ENCODE data around the gene CAMKV.

Gene CAMKV

GRCh38 chr3:49876567-49876966 lies 6.9 kb upstream of the CAMKV start:
- Histone ChIP-seq H3K56ac (ENCODE audit: low read length) (no peak overlapping the region), H3K4ac (ENCODE audit: low read depth, low read length) (no peak overlapping the region), H3K36me3 (ENCODE audit: control insufficient read depth, insufficient read depth, low read length) (no peaks in the 10 kb centered on the region), H3K18ac (ENCODE audit: low read length) (no peak overlapping the region), H3K4me2 (ENCODE audit: low read length) (no peak overlapping the region), H3K9ac (ENCODE audit: low read length) (no peak overlapping the region), H4K8ac (ENCODE audit: low read depth, low read length) (no peak overlapping the region), H2BK120ac (ENCODE audit: low read depth, low read length) (no peak overlapping the region), H3K79me1 (ENCODE audit: low read length) (no peaks in the 10 kb centered on the region), H2BK15ac (replicated peaks; ENCODE audit: low read depth) (no peak overlapping the region), H2AK5ac (ENCODE audit: low read length) (no peak overlapping the region), H2BK5ac (ENCODE audit: low read length) (no peak overlapping the region), H3K27ac (ENCODE audit: low read depth, low read length) (no peak overlapping the region), H4K5ac (ENCODE audit: low read length) (no peak overlapping the region), H3K79me2 (ENCODE audit: control insufficient read depth, insufficient read depth, low read length) (no peaks in the 10 kb centered on the region), H3K4me3 (ENCODE audit: low read length) (no peak overlapping the region), H3K23ac (ENCODE audit: low read length) (no peak overlapping the region), H3K27me3 (ENCODE audit: insufficient read depth, low read length, poor library complexity) (no peaks in the 10 kb centered on the region), H3K4me1 (ENCODE audit: control insufficient read depth, low read depth, low read length) (peaks cover 4% of the 10 kb centered on the region)
- WGBS (ENCODE audit: extremely low coverage, insufficient coverage, low lambda C conversion rate) = no CpG with 5 or more reads among the region's 5 CpGs
- no peak for DNase-seq

GRCh38 chr3:49873623-49874022 lies 3.9 kb upstream of the CAMKV start:
- H3K79me1 ChIP-seq (ENCODE audit: low read length) = no peaks in the 10 kb centered on the region
- no peak overlapping the region for H3K27ac ChIP-seq (ENCODE audit: low read depth, low read length)
- H3K4me3 ChIP-seq (ENCODE audit: low read length) = no peak overlapping the region
- no peak overlapping the region for H3K9ac ChIP-seq (ENCODE audit: low read length)
- no peak overlapping the region for H4K8ac ChIP-seq (ENCODE audit: low read depth, low read length)
- WGBS (ENCODE audit: extremely low coverage, insufficient coverage, low lambda C conversion rate) = no CpG with 5 or more reads among the region's 8 CpGs
- no peak overlapping the region for H2BK15ac ChIP-seq (replicated peaks; ENCODE audit: low read depth)
- H3K4ac ChIP-seq (ENCODE audit: low read depth, low read length) = no peak overlapping the region
- no peak overlapping the region for H2AK5ac ChIP-seq (ENCODE audit: low read length)
- no peak for DNase-seq
- no peak overlapping the region for H3K4me2 ChIP-seq (ENCODE audit: low read length)
- no peak overlapping the region for H2BK5ac ChIP-seq (ENCODE audit: low read length)
- no peak overlapping the region for H3K23ac ChIP-seq (ENCODE audit: low read length)
- H2BK120ac ChIP-seq (ENCODE audit: low read depth, low read length) = no peak overlapping the region
- no peak overlapping the region for H3K18ac ChIP-seq (ENCODE audit: low read length)
- H3K36me3 ChIP-seq (ENCODE audit: control insufficient read depth, insufficient read depth, low read length) = no peaks in the 10 kb centered on the region
- H3K56ac ChIP-seq (ENCODE audit: low read length) = no peak overlapping the region
- H3K79me2 ChIP-seq (ENCODE audit: control insufficient read depth, insufficient read depth, low read length) = no peaks in the 10 kb centered on the region
- no peak overlapping the region for H4K5ac ChIP-seq (ENCODE audit: low read length)
- H3K4me1 ChIP-seq (ENCODE audit: control insufficient read depth, low read depth, low read length) = peaks cover 4% of the 10 kb centered on the region
- H3K27me3 ChIP-seq (ENCODE audit: insufficient read depth, low read length, poor library complexity) = no peaks in the 10 kb centered on the region

- H3K27me3 ChIP-seq (ENCODE audit: insufficient read depth, low read length, poor library complexity) = no peaks in the 10 kb centered on the region
- H3K4ac ChIP-seq (ENCODE audit: low read depth, low read length) = no peak overlapping the region
- H3K18ac ChIP-seq (ENCODE audit: low read length) = no peak overlapping the region
- DNase-seq = peak; percentile 29
- no peak overlapping the region for H3K4me2 ChIP-seq (ENCODE audit: low read length)
- H2BK15ac ChIP-seq (replicated peaks; ENCODE audit: low read depth) = no peak overlapping the region
- H3K79me2 ChIP-seq (ENCODE audit: control insufficient read depth, insufficient read depth, low read length) = no peaks in the 10 kb centered on the region
- H3K27ac ChIP-seq (ENCODE audit: low read depth, low read length) = no peak overlapping the region
- no peak overlapping the region for H2AK5ac ChIP-seq (ENCODE audit: low read length)
- no peak overlapping the region for H2BK120ac ChIP-seq (ENCODE audit: low read depth, low read length)
- no peak overlapping the region for H4K5ac ChIP-seq (ENCODE audit: low read length)
- no peak overlapping the region for H3K56ac ChIP-seq (ENCODE audit: low read length)
- H4K8ac ChIP-seq (ENCODE audit: low read depth, low read length) = no peak overlapping the region
- H3K4me1 ChIP-seq (ENCODE audit: control insufficient read depth, low read depth, low read length) = peaks cover 4% of the 10 kb centered on the region
- WGBS (ENCODE audit: extremely low coverage, insufficient coverage, low lambda C conversion rate) = no CpG with 5 or more reads among the region's 4 CpGs
- H3K79me1 ChIP-seq (ENCODE audit: low read length) = no peaks in the 10 kb centered on the region
- H3K4me3 ChIP-seq (ENCODE audit: low read length) = no peak overlapping the region
- no peaks in the 10 kb centered on the region for H3K36me3 ChIP-seq (ENCODE audit: control insufficient read depth, insufficient read depth, low read length)
- H2BK5ac ChIP-seq (ENCODE audit: low read length) = no peak overlapping the region
- H3K23ac ChIP-seq (ENCODE audit: low read length) = no peak overlapping the region
- H3K9ac ChIP-seq (ENCODE audit: low read length) = no peak overlapping the region
Observed at GRCh38 chr3:49872801-49873281, 3.1 kb upstream of the CAMKV start.

GRCh38 chr3:49871531-49872153 lies 1.9 kb upstream of the CAMKV start:
- H3K18ac ChIP-seq (ENCODE audit: low read length) = no peak overlapping the region
- H3K27me3 ChIP-seq (ENCODE audit: insufficient read depth, low read length, poor library complexity) = no peaks in the 10 kb centered on the region
- H2BK15ac ChIP-seq (replicated peaks; ENCODE audit: low read depth) = no peak overlapping the region
- no peak for DNase-seq
- H3K27ac ChIP-seq (ENCODE audit: low read depth, low read length) = no peak overlapping the region
- no peak overlapping the region for H3K4ac ChIP-seq (ENCODE audit: low read depth, low read length)
- peaks cover 4% of the 10 kb centered on the region for H3K4me1 ChIP-seq (ENCODE audit: control insufficient read depth, low read depth, low read length)
- no CpG with 5 or more reads among the region's 10 CpGs for WGBS (ENCODE audit: extremely low coverage, insufficient coverage, low lambda C conversion rate)
- H2BK5ac ChIP-seq (ENCODE audit: low read length) = no peak overlapping the region
- H3K79me1 ChIP-seq (ENCODE audit: low read length) = no peaks in the 10 kb centered on the region
- H2AK5ac ChIP-seq (ENCODE audit: low read length) = no peak overlapping the region
- no peak overlapping the region for H3K23ac ChIP-seq (ENCODE audit: low read length)
- H2BK120ac ChIP-seq (ENCODE audit: low read depth, low read length) = no peak overlapping the region
- no peak overlapping the region for H3K4me2 ChIP-seq (ENCODE audit: low read length)
- no peak overlapping the region for H4K5ac ChIP-seq (ENCODE audit: low read length)
- H3K9ac ChIP-seq (ENCODE audit: low read length) = no peak overlapping the region
- H3K4me3 ChIP-seq (ENCODE audit: low read length) = no peak overlapping the region
- H3K56ac ChIP-seq (ENCODE audit: low read length) = no peak overlapping the region
- no peaks in the 10 kb centered on the region for H3K79me2 ChIP-seq (ENCODE audit: control insufficient read depth, insufficient read depth, low read length)
- no peak overlapping the region for H4K8ac ChIP-seq (ENCODE audit: low read depth, low read length)
- no peaks in the 10 kb centered on the region for H3K36me3 ChIP-seq (ENCODE audit: control insufficient read depth, insufficient read depth, low read length)

- no peaks in the 10 kb centered on the region for H3K79me2 ChIP-seq (ENCODE audit: control insufficient read depth, insufficient read depth, low read length)
- no peak overlapping the region for H4K8ac ChIP-seq (ENCODE audit: low read depth, low read length)
- no peak overlapping the region for H3K18ac ChIP-seq (ENCODE audit: low read length)
- H3K4ac ChIP-seq (ENCODE audit: low read depth, low read length) = no peak overlapping the region
- H4K5ac ChIP-seq (ENCODE audit: low read length) = no peak overlapping the region
- DNase-seq = peak; percentile 59
- no peaks in the 10 kb centered on the region for H3K36me3 ChIP-seq (ENCODE audit: control insufficient read depth, insufficient read depth, low read length)
- no peak overlapping the region for H2BK5ac ChIP-seq (ENCODE audit: low read length)
- H3K27me3 ChIP-seq (ENCODE audit: insufficient read depth, low read length, poor library complexity) = no peaks in the 10 kb centered on the region
- H3K4me1 ChIP-seq (ENCODE audit: control insufficient read depth, low read depth, low read length) = peaks cover 4% of the 10 kb centered on the region
- H3K79me1 ChIP-seq (ENCODE audit: low read length) = no peaks in the 10 kb centered on the region
- no peak overlapping the region for H3K23ac ChIP-seq (ENCODE audit: low read length)
- no peak overlapping the region for H3K27ac ChIP-seq (ENCODE audit: low read depth, low read length)
- peak overlapping the region; percentile 46 for H3K56ac ChIP-seq (ENCODE audit: low read length)
- H3K4me3 ChIP-seq (ENCODE audit: low read length) = no peak overlapping the region
- H2BK120ac ChIP-seq (ENCODE audit: low read depth, low read length) = no peak overlapping the region
- peak overlapping the region; percentile 77 for H3K4me2 ChIP-seq (ENCODE audit: low read length)
- H2AK5ac ChIP-seq (ENCODE audit: low read length) = no peak overlapping the region
- no peak overlapping the region for H2BK15ac ChIP-seq (replicated peaks; ENCODE audit: low read depth)
- WGBS (ENCODE audit: extremely low coverage, insufficient coverage, low lambda C conversion rate) = no CpG with 5 or more reads among the region's 23 CpGs
- no peak overlapping the region for H3K9ac ChIP-seq (ENCODE audit: low read length)
Observed at GRCh38 chr3:49868862-49869466, 742 bp downstream of the CAMKV start.
